Dendritic cell treated with granulocyte-macrophage colony-stimulating factor and Interleukin-4, amounts not matched to agents 40 ng/mL and 50 ng/mL, for 4 days (primary cell): ENCODE measurements around the gene MAP4K3.

Experiments used
- H3K27ac Mint-ChIP-seq: one replicate; pipeline ENCODE4 v1.8.0; 2022; ENCODE audit warnings: mild to moderate bottlenecking, mixed read lengths
- H3K27me3 Mint-ChIP-seq: one replicate; pipeline ENCODE4 v1.8.0; 2022; ENCODE audit warnings: mild to moderate bottlenecking, mixed read lengths
- H3K36me3 Mint-ChIP-seq: one replicate; pipeline ENCODE4 v1.8.0; 2022; ENCODE audit warnings: low read depth, mixed read lengths
- H3K4me1 Mint-ChIP-seq: one replicate; pipeline ENCODE4 v1.8.0; 2022; ENCODE audit warnings: low read depth, mixed read lengths
- H3K4me3 Mint-ChIP-seq: one replicate; pipeline ENCODE4 v1.8.0; 2022; ENCODE audit warnings: mild to moderate bottlenecking, moderate library complexity, mixed read lengths
- H3K9me3 Mint-ChIP-seq: one replicate; pipeline ENCODE4 v1.8.0; 2022; ENCODE audit warnings: mixed read lengths
- intact Hi-C: fragments of 100-400 bp; cut with micrococcal nuclease; formaldehyde crosslinking; loops from one replicate; pipeline ENCODE4 v1.15.0; 2022

MAP4K3 gene

GRCh38 chr2:39202639-39203369 is 234.3 kb downstream of the MAP4K3 start:
- Mint-ChIP-seq H3K4me3 (no peak overlapping the region), H3K9me3 (peaks cover 24% of the 10 kb centered on the region), H3K27me3 (no peaks in the 10 kb centered on the region), H3K36me3 (no peaks in the 10 kb centered on the region), H3K4me1 (no peaks in the 10 kb centered on the region), H3K27ac (no peak overlapping the region)
- intact Hi-C loops, result no loop called here
